Nephron progenitor cell (in vitro differentiated cells): ENCODE results near the gene STRA6.
A peak's percentile ranks its signal among the peaks of the same experiment; 100 is the strongest.

Experiments used
- DNase-seq: peaks from one replicate; pipeline ENCODE4 v3.0.0; 2021
- H3K27ac Mint-ChIP-seq: 2 replicates; pipeline ENCODE4 v1.8.0; 2021; ENCODE audit warnings: mild to moderate bottlenecking, moderate library complexity, mixed read lengths
- H3K27me3 Mint-ChIP-seq: 2 replicates; pipeline ENCODE4 v1.8.0; 2021; ENCODE audit warnings: mild to moderate bottlenecking, low read depth, mixed read lengths; ENCODE audit not compliant: poor library complexity
- H3K36me3 Mint-ChIP-seq: 2 replicates; pipeline ENCODE4 v1.8.0; 2021; ENCODE audit warnings: low read depth, mixed read lengths
- H3K4me1 Mint-ChIP-seq: 2 replicates; pipeline ENCODE4 v1.8.0; 2021; ENCODE audit warnings: mixed read lengths
- H3K4me3 Mint-ChIP-seq: 2 replicates; pipeline ENCODE4 v1.8.0; 2021; ENCODE audit warnings: mild to moderate bottlenecking, moderate library complexity, mixed read lengths
- H3K9me3 Mint-ChIP-seq: 2 replicates; pipeline ENCODE4 v1.8.0; 2021; ENCODE audit warnings: mild to moderate bottlenecking, moderate library complexity, mixed read lengths
- TF ChIP-seq, protein P1 (sequence below): fragments of 200-600 bp; sonication (generic); IDR thresholded peaks from 2 replicates; pipeline ENCODE4 v1.5.0; 2021; ENCODE audit warnings: antibody characterized with exemption

STRA6 gene

DNA sequence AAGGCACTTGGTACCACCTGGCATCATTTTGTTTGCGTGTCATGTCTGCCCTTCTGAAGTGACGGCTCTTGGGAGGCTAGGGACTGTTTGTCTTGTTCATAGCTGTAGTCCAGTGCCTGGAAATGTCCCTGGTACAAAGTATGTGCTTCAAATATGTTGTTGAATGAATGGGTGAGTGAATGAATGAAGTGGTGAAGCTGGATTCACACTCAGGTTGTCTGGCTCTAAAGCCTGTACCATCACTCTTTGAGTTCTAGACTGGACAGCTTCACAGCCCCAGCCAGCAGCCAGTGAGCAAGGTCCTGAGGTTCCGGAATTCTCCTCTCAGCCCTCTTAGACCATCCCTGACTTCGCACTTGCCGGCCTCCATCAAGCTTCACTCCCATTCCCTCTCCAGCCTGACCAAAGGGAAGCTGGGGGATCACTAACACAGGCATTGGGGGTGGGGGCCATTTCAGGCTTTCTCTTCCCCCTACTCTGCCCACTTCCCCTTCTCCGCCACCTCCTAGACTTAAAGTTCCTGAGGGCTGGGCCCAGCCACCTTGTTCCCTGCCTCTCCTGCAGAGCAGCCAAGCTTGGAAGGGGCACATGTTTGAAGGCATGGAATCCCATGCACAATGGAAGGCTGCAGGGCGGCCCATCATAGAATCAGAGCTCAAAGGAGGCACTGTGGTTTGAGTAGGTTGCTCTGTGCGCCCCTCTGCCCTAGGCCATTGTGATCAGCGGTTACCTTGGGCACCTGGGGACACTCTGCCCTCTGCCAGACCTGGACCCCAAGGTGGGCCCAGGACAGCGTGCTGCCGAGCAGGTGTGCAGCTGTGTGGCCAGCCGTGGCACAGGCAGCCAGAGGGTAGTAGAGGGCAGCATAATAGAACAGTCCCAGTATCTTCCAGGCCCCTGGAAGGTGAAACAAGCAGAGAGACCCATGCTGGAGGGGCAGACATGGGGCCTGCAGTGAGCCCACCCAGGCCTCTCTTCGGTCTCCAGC is 7.7 kb downstream of the STRA6 start:
- TF ChIP-seq, protein P1, sequence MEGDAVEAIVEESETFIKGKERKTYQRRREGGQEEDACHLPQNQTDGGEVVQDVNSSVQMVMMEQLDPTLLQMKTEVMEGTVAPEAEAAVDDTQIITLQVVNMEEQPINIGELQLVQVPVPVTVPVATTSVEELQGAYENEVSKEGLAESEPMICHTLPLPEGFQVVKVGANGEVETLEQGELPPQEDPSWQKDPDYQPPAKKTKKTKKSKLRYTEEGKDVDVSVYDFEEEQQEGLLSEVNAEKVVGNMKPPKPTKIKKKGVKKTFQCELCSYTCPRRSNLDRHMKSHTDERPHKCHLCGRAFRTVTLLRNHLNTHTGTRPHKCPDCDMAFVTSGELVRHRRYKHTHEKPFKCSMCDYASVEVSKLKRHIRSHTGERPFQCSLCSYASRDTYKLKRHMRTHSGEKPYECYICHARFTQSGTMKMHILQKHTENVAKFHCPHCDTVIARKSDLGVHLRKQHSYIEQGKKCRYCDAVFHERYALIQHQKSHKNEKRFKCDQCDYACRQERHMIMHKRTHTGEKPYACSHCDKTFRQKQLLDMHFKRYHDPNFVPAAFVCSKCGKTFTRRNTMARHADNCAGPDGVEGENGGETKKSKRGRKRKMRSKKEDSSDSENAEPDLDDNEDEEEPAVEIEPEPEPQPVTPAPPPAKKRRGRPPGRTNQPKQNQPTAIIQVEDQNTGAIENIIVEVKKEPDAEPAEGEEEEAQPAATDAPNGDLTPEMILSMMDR: no peak
- H3K36me3 Mint-ChIP-seq: peaks cover 22% of the 10 kb centered on the region
- H3K4me3 Mint-ChIP-seq: no peak overlapping the region
- H3K4me1 Mint-ChIP-seq: peaks cover 33% of the 10 kb centered on the region
- H3K27ac Mint-ChIP-seq: peak overlapping the region; percentile 81
- no peak for DNase-seq
- H3K9me3 Mint-ChIP-seq: no peaks in the 10 kb centered on the region
- H3K27me3 Mint-ChIP-seq: peaks cover 3% of the 10 kb centered on the region

DNA sequence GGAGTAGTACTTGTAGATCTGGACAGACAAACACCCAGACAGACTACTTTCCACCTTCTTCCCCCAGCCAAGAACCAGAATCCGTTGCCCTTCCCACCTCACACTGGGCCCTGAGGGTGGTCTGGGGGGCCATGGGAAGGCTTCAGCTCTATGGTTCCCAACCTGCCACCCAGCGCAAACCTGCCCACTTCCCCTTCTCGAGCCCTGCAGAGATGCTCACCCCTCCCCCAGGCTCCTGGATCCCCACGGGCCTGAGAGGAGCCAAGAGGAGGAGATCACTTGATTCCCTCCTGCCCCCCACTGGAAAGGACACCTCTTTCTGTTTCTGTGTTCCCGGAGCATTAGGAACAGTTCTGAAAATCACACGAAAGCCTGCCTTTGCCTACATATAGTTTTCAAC is 8.7 kb downstream of the STRA6 start:
- DNase-seq: no peak
- Mint-ChIP-seq H3K27me3 (peaks cover 3% of the 10 kb centered on the region), H3K36me3 (peaks cover 18% of the 10 kb centered on the region), H3K4me3 (no peak overlapping the region), H3K4me1 (peaks cover 28% of the 10 kb centered on the region), H3K9me3 (no peaks in the 10 kb centered on the region), H3K27ac (no peak overlapping the region)
- TF ChIP-seq, protein P1: no peak

DNA sequence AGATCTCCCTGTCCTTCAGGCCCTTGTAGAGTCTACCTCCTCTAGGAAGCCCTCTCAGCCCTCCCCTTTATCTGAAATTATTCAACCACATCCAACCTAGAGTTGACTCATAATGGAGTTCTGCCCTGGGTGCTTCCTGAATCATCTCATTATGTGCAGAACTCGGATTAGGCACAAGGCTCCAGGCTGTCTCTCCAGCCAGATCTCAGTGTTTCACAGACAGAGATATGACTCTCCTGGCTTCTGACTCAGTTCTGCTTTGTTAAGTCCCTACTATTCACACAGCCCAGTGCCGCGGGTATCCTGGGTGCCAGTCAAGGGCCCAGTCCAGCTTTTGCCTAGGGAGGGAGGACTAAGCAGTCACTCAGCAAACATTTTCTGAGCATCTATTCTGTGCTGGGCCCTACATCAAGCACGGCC is 9.3 kb downstream of the STRA6 start:
- no peaks in the 10 kb centered on the region for H3K9me3 Mint-ChIP-seq
- TF ChIP-seq, protein P1: no peak
- H3K4me3 Mint-ChIP-seq: no peak overlapping the region
- peak overlapping the region; percentile 7 for H3K27ac Mint-ChIP-seq
- DNase-seq: no peak
- peaks cover 21% of the 10 kb centered on the region for H3K36me3 Mint-ChIP-seq
- H3K4me1 Mint-ChIP-seq: peaks cover 23% of the 10 kb centered on the region
- H3K27me3 Mint-ChIP-seq: peaks cover 3% of the 10 kb centered on the region

DNA sequence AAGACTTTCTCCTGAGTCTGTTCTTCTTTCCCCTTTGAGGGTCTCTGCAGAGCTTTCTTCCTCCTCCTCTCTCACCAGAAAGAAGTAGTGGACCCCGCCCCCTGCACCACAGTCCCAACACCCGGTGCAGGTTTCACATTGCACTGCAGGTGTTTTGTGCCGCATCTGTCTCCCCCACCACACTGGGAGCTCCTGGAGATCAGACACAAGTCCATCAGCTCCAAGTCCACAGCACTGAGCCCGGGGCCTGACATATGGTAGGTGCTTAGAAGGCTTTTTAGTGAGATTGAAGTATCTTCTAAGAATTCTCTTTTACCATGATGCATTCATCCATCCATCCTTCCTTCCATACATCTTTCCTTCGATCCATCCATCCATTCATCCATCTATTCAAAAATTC is 9.8 kb downstream of the STRA6 start:
- Mint-ChIP-seq H3K4me1 (peaks cover 23% of the 10 kb centered on the region), H3K27ac (peak overlapping the region; percentile 7), H3K4me3 (no peak overlapping the region), H3K27me3 (peaks cover 3% of the 10 kb centered on the region), H3K36me3 (peaks cover 22% of the 10 kb centered on the region), H3K9me3 (no peaks in the 10 kb centered on the region)
- DNase-seq: no peak
- TF ChIP-seq, protein P1: no peak

DNA sequence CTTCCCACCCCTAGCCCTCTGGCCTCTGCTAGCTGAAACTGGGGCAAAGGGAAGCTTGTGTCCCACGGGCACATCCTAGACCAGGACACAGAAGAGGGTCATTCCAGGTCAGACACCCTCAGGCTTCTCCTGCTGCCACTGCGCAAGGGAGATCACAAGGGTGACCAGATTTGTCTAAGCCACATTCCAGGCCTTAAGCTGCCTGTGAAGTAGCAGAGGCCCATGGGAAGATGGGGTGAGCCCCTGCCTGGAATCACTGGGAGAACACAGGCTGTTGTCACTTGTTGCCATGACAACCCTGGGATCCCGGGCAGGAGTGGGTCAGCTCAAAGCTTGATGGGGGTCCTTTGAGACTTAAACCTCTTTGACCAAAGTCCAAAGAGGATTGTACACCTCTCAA is 10.8 kb downstream of the STRA6 start:
- H3K27ac Mint-ChIP-seq: no peak overlapping the region
- TF ChIP-seq, protein P1: no peak
- DNase-seq: peak; percentile 24
- no peak overlapping the region for H3K4me3 Mint-ChIP-seq
- peaks cover 3% of the 10 kb centered on the region for H3K27me3 Mint-ChIP-seq
- peaks cover 27% of the 10 kb centered on the region for H3K4me1 Mint-ChIP-seq
- H3K9me3 Mint-ChIP-seq: no peaks in the 10 kb centered on the region
- H3K36me3 Mint-ChIP-seq: peaks cover 22% of the 10 kb centered on the region

DNA sequence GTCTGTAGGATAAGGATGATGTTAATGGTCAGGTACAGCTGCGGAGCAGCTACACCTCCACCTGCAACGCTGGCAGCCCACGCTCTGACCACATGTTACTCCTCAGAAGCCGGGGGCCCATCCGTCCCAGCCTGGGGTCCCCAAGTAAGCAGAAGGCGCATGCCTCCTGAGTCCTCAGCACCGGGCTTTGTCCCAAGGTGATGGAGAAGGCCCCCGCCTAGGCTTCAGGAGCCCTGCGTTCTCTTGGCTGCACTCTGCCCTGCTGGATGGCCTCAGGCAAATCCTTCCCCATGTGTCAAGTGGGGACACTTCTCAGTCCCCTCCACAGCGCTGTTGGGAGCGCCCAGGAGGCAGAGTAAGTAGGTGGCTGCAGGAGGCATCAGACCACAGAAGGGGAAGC is 14.4 kb downstream of the STRA6 start:
- Mint-ChIP-seq H3K4me3 (no peak overlapping the region), H3K27me3 (peaks cover 7% of the 10 kb centered on the region), H3K4me1 (peaks cover 20% of the 10 kb centered on the region), H3K27ac (no peak overlapping the region), H3K9me3 (no peaks in the 10 kb centered on the region), H3K36me3 (peaks cover 15% of the 10 kb centered on the region)
- DNase-seq: no peak
- TF ChIP-seq, protein P1: no peak
